OCI-LY1 (cell line): ENCODE measurements around the gene SLAMF9.

Experiments
- H2AFZ ChIP-seq: fragments of 200-600 bp; sonication (generic), shearing (Covaris generic); 2 replicates; pipeline ENCODE4 v1.6.0; 2014; ENCODE audit warnings: antibody characterized with exemption, mild to moderate bottlenecking, low read length
- H3F3A ChIP-seq: fragments of 200-600 bp; sonication (generic), shearing (Covaris generic); 2 replicates; pipeline ENCODE4 v1.6.0; 2014; ENCODE audit warnings: mild to moderate bottlenecking, antibody characterized with exemption, low read length, moderate library complexity; ENCODE audit not compliant: insufficient read depth
- H3K27ac ChIP-seq: fragments of 200-600 bp; sonication (generic); 2 replicates; pipeline ENCODE4 v1.5.1; 2014; ENCODE audit warnings: low read length, mixed run types, mild to moderate bottlenecking, low read depth; ENCODE audit not compliant: poor library complexity, severe bottlenecking
- H3K27me3 ChIP-seq: fragments of 200-600 bp; sonication (generic); 2 replicates; pipeline ENCODE4 v1.6.0; 2014; ENCODE audit warnings: antibody characterized with exemption, mild to moderate bottlenecking, low read length, moderate library complexity; ENCODE audit not compliant: insufficient read depth
- H3K36me3 ChIP-seq: fragments of 200-600 bp; sonication (generic); 2 replicates; pipeline ENCODE4 v1.6.1; 2014; ENCODE audit warnings: mild to moderate bottlenecking, antibody characterized with exemption, low read length, moderate library complexity, mixed read lengths; ENCODE audit not compliant: insufficient read depth
- H3K4me1 ChIP-seq: fragments of 200-600 bp; sonication (generic); 2 replicates; pipeline ENCODE4 v1.5.1; 2014; ENCODE audit warnings: mild to moderate bottlenecking, low read length, moderate library complexity; ENCODE audit not compliant: insufficient read depth, severe bottlenecking
- H3K4me2 ChIP-seq: fragments of 200-600 bp; sonication (generic), shearing (Covaris generic); 2 replicates; pipeline ENCODE4 v1.6.1; 2014; ENCODE audit warnings: low read length
- H3K4me3 ChIP-seq: fragments of 200-600 bp; sonication (generic); 2 replicates; pipeline ENCODE4 v1.5.1; 2014; ENCODE audit warnings: low read length, low read depth, mild to moderate bottlenecking, mixed read lengths; ENCODE audit not compliant: poor library complexity, severe bottlenecking
- H3K79me2 ChIP-seq: fragments of 200-600 bp; shearing (Covaris generic); 2 replicates; pipeline ENCODE4 v1.6.1; 2016; ENCODE audit warnings: mixed run types, low read length, mixed read lengths; ENCODE audit not compliant: insufficient read depth
- H3K9ac ChIP-seq: fragments of 200-600 bp; sonication (generic), shearing (Covaris generic); 2 replicates; pipeline ENCODE4 v1.6.1; 2014; ENCODE audit warnings: mild to moderate bottlenecking, low read length, mixed read lengths
- H3K9me2 ChIP-seq: fragments of 200-600 bp; sonication (generic), shearing (Covaris generic); 2 replicates; pipeline ENCODE4 v1.6.1; 2014; ENCODE audit warnings: low read depth, mild to moderate bottlenecking, low read length, mixed read lengths
- H3K9me3 ChIP-seq: fragments of 200-600 bp; shearing (Covaris generic); 2 replicates; pipeline ENCODE4 v1.6.1; 2014; ENCODE audit warnings: low read length, mixed read lengths
- H4K20me1 ChIP-seq: fragments of 200-600 bp; sonication (generic), shearing (Covaris generic); 2 replicates; pipeline ENCODE4 v1.6.0; 2016; ENCODE audit warnings: mild to moderate bottlenecking, low read length; ENCODE audit not compliant: insufficient read depth
- CTCF ChIP-seq: fragments of 200-600 bp; sonication (generic), shearing (Covaris generic); IDR thresholded peaks from 2 replicates; pipeline ENCODE4 v1.5.1; 2017; ENCODE audit warnings: mild to moderate bottlenecking, antibody characterized with exemption, low read length, moderate library complexity, mixed read lengths
- EZH2 ChIP-seq: fragments of 200-600 bp; sonication (generic), shearing (Covaris generic); IDR thresholded peaks from 2 replicates; pipeline ENCODE4 v1.8.0; 2017; ENCODE audit warnings: borderline replicate concordance, mixed run types, mild to moderate bottlenecking, antibody characterized with exemption, low read length, moderate library complexity, mixed read lengths

The SLAMF9 gene

GRCh38 chr1:159941141-159941540 lies 12.9 kb downstream of the SLAMF9 start:
- Histone ChIP-seq H3K27me3 (0 out of 2 replicates have a peak, but pooled peaks cover 11% of the 10 kb centered on the region), H3K9me2 (no peaks in the 10 kb centered on the region), H3K4me1 (no peaks in the 10 kb centered on the region), H3F3A (no peaks in the 10 kb centered on the region), H3K9me3 (no peaks in the 10 kb centered on the region), H4K20me1 (no peaks in the 10 kb centered on the region), H2AFZ (no peak overlapping the region), H3K4me2 (no peak overlapping the region), H3K36me3 (no peaks in the 10 kb centered on the region), H3K79me2 (no peaks in the 10 kb centered on the region), H3K4me3 (no peak overlapping the region), H3K27ac (no peak overlapping the region), H3K9ac (no peak overlapping the region)
- TF ChIP-seq CTCF: no peak
- TF ChIP-seq EZH2: no peak

DNA sequence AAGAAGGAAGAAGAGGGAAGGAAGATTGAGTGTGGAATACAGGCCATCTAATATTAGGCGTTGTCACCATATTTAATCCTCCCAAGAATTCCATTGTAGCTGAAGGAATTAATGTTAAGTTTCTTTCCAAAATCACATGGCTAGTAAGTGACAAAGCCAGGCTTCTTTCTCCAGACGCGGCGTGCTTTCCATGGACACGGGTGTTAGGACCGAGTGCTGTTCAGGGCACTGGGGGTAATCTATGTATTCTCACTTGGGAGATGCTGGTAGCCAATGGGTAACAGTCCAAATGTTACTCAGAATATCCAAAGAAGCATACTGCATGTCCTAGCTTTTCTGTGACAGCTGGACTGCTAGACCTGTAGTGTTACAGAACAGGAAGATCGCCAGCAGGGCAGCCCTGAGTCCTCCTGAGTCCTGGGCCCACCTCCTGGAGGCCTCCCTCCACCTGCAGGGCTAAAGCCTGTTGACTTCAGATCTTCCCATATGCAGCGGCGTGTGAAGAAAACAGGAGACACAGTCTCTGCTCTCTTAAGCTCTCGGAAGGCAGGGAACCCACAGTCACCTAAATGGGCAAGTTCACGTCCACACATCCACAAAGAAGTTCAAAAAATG lies 13.9 kb downstream of the SLAMF9 start:
- Histone ChIP-seq H3K27me3 (0 out of 2 replicates have a peak, but pooled peaks cover 14% of the 10 kb centered on the region), H4K20me1 (no peaks in the 10 kb centered on the region), H3K36me3 (no peaks in the 10 kb centered on the region)

DNA sequence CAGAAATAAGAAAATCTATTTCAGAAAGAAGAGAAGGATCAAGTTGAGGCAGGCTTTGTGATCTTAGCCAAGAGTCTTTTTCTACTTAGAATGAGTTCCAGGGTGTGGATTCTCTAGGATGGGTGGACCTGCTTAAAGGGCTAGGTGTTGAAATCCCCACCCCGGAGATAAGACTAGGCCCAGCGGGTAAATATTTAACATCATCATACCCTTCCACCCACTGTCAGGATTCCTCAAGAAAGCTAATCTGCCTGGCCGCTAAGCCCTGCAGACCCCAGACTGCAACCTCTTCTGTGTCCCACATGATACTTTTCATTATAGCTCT lies 14.4 kb downstream of the SLAMF9 start:
- Histone ChIP-seq H3K4me1 (no peaks in the 10 kb centered on the region), H2AFZ (no peak overlapping the region), H3K27ac (no peak overlapping the region), H3K27me3 (0 out of 2 replicates have a peak, but pooled peaks cover 15% of the 10 kb centered on the region), H3K36me3 (no peaks in the 10 kb centered on the region), H3K9me2 (no peaks in the 10 kb centered on the region), H3K9ac (no peak overlapping the region), H3K4me3 (no peak overlapping the region), H3K79me2 (no peaks in the 10 kb centered on the region), H4K20me1 (no peaks in the 10 kb centered on the region), H3F3A (no peaks in the 10 kb centered on the region), H3K9me3 (no peaks in the 10 kb centered on the region), H3K4me2 (no peak overlapping the region)
- no peak for TF ChIP-seq CTCF
- TF ChIP-seq EZH2: no peak

More for the DNA sequence above, 13.9 kb downstream of the SLAMF9 start:
- Histone ChIP-seq H3K4me2 (no peak overlapping the region), H2AFZ (no peak overlapping the region), H3K79me2 (no peaks in the 10 kb centered on the region), H3K9me3 (no peaks in the 10 kb centered on the region), H3K4me1 (no peaks in the 10 kb centered on the region), H3K9ac (no peak overlapping the region), H3K9me2 (no peaks in the 10 kb centered on the region), H3K4me3 (no peak overlapping the region), H3F3A (no peaks in the 10 kb centered on the region), H3K27ac (no peak overlapping the region)
- TF ChIP-seq EZH2 (no peak), CTCF (no peak)
